Measurements from ENCODE around the gene FAIM2.

DNA sequence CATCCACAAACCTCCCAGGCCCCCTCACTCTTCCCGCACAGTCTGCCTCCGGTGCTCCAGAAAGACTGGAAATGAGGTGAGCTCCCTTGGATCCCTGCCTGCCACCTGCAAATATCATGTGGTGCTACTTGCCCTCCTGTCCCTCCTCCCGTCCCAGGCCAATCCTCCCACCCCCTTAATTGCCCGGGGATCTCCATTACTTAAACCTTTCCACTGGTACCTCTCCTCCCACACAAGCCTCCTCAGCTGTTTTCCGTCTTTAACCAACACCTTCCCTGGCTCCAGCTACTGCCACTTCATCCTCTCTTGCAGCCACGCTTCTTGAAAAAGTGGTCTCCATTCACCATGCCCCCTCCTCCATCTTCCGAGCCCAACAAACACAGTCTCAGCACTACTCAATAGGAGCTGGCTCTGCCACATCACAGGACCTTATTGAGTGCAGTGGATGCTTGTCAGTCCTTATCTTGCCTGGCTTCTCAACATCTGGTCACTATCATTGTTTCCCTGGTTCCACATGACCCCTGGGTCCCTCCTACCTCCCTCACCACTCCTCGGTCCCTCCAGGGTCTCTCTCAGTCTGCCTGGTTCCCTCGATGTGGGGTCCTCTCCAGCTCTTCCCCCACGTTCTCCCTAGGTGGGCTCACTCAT lies 11.5 kb downstream of the FAIM2 start:
- no peak for TF ChIP-seq EZH2phosphoT487 (IDR thresholded peaks at IDR 0.05; ENCODE audit: borderline replicate concordance, low read length)
- TF ChIP-seq, protein P1, sequence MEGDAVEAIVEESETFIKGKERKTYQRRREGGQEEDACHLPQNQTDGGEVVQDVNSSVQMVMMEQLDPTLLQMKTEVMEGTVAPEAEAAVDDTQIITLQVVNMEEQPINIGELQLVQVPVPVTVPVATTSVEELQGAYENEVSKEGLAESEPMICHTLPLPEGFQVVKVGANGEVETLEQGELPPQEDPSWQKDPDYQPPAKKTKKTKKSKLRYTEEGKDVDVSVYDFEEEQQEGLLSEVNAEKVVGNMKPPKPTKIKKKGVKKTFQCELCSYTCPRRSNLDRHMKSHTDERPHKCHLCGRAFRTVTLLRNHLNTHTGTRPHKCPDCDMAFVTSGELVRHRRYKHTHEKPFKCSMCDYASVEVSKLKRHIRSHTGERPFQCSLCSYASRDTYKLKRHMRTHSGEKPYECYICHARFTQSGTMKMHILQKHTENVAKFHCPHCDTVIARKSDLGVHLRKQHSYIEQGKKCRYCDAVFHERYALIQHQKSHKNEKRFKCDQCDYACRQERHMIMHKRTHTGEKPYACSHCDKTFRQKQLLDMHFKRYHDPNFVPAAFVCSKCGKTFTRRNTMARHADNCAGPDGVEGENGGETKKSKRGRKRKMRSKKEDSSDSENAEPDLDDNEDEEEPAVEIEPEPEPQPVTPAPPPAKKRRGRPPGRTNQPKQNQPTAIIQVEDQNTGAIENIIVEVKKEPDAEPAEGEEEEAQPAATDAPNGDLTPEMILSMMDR (conservative IDR thresholded peaks at IDR 0.05; ENCODE audit: low read depth, low read length) = no peak
- no peak for TF ChIP-seq EZH2 (IDR thresholded peaks at IDR 0.05; ENCODE audit: low read length, unreplicated experiment)

All from PC-3 (cell line).